Calu3 (cell line): ENCODE results near the gene SLC2A1. TPM values are rescaled to one million over a fixed set of nuclear protein-coding genes. Genes with fewer than 3 reads are reported as not detected.

Experiments used
- BruUV-seq: library from RNA; stranded (reverse); fragments of 400-500 nt; replicated peaks from 2 replicates; lab custom pipeline; 2021; lab: Mats Ljungman, UMichigan
- CTCF ChIA-PET: fragments of 300-600 bp; sonication (Branson Sonifier 250); formaldehyde crosslinking; loops from one replicate; lab custom pipeline; 2022; ENCODE audit warnings: antibody characterized with exemption; lab: Charles Lee
- DNase-seq: peaks from one replicate; pipeline ENCODE4 v3.0.0; 2022
- H3K27ac Mint-ChIP-seq: one replicate; pipeline ENCODE4 v1.8.0; 2022; ENCODE audit warnings: mixed read lengths; ENCODE audit not compliant: unreplicated experiment
- H3K27me3 Mint-ChIP-seq: one replicate; pipeline ENCODE4 v1.8.0; 2022; ENCODE audit warnings: mixed read lengths; ENCODE audit not compliant: unreplicated experiment
- H3K36me3 Mint-ChIP-seq: one replicate; pipeline ENCODE4 v1.8.0; 2022; ENCODE audit warnings: mild to moderate bottlenecking, moderate library complexity, mixed read lengths; ENCODE audit not compliant: insufficient read depth, unreplicated experiment
- H3K4me1 Mint-ChIP-seq: one replicate; pipeline ENCODE4 v1.8.0; 2022; ENCODE audit warnings: mild to moderate bottlenecking, low read depth, mixed read lengths; ENCODE audit not compliant: unreplicated experiment
- H3K4me3 Mint-ChIP-seq: one replicate; pipeline ENCODE4 v1.8.0; 2022; ENCODE audit warnings: mild to moderate bottlenecking, low read depth, moderate library complexity, mixed read lengths; ENCODE audit not compliant: unreplicated experiment
- H3K9me3 Mint-ChIP-seq: one replicate; pipeline ENCODE4 v1.8.0; 2022; ENCODE audit warnings: low read depth, mixed read lengths; ENCODE audit not compliant: unreplicated experiment
- intact Hi-C: fragments of 100-400 bp; cut with micrococcal nuclease; formaldehyde crosslinking; loops from one replicate; pipeline ENCODE4 v1.10.0; 2022; ENCODE audit not compliant: unreplicated experiment
- total RNA-seq: library from RNA; stranded (reverse); gene quantifications from 2 replicates; pipeline ENCODE4 v1.2.3, GENCODE V29; 2022
- TF ChIP-seq, protein P1 (sequence below): fragments of 200-600 bp; IDR thresholded peaks from one replicate; pipeline ENCODE4 v1.8.0; 2022; ENCODE audit warnings: antibody characterized with exemption; ENCODE audit not compliant: unreplicated experiment

Gene SLC2A1
- total RNA-seq, 1 experiment from 2014 or later: 183 TPM

DNA sequence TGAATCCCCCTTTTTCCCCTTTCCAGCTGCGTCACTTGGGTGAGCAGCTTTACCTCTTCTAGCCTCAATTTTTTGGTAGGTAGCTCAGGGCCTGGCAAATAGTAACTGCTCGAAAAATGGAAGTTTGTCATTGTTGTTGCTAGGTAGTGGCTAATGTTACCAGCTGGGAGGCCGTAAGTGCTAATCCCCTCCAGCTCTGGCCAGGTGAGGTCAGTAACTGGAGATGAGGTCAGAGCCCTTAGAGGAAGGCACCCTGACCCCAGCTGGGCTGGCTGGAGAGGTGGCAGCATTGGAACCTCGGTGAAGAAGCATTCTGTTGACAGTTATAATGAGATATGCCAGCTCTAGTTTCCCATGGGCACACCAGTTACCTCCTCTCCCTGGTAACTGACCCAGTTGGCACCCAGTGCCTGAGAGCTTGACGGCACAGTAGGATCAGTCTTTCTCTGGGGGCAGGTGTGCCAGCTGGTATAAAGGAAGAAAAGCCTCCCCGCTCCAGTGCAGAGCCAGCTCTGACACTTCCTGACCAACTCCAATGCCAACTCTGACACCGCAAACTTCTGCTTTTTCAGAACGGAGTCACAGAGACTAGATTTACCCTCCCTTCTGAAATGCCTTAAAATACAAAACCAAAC is 35.0 kb upstream of the SLC2A1 start:
- Mint-ChIP-seq H3K27me3 (no peaks in the 10 kb centered on the region), H3K9me3 (no peaks in the 10 kb centered on the region), H3K4me3 (no peak overlapping the region), H3K4me1 (no peaks in the 10 kb centered on the region), H3K36me3 (no peaks in the 10 kb centered on the region), H3K27ac (no peak overlapping the region)
- TF ChIP-seq, protein P1, sequence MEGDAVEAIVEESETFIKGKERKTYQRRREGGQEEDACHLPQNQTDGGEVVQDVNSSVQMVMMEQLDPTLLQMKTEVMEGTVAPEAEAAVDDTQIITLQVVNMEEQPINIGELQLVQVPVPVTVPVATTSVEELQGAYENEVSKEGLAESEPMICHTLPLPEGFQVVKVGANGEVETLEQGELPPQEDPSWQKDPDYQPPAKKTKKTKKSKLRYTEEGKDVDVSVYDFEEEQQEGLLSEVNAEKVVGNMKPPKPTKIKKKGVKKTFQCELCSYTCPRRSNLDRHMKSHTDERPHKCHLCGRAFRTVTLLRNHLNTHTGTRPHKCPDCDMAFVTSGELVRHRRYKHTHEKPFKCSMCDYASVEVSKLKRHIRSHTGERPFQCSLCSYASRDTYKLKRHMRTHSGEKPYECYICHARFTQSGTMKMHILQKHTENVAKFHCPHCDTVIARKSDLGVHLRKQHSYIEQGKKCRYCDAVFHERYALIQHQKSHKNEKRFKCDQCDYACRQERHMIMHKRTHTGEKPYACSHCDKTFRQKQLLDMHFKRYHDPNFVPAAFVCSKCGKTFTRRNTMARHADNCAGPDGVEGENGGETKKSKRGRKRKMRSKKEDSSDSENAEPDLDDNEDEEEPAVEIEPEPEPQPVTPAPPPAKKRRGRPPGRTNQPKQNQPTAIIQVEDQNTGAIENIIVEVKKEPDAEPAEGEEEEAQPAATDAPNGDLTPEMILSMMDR: no peak
- no TSS peak for BruUV-seq
- CTCF ChIA-PET: no interaction called here
- no peak for DNase-seq
- intact Hi-C loops: no loop called here

DNA sequence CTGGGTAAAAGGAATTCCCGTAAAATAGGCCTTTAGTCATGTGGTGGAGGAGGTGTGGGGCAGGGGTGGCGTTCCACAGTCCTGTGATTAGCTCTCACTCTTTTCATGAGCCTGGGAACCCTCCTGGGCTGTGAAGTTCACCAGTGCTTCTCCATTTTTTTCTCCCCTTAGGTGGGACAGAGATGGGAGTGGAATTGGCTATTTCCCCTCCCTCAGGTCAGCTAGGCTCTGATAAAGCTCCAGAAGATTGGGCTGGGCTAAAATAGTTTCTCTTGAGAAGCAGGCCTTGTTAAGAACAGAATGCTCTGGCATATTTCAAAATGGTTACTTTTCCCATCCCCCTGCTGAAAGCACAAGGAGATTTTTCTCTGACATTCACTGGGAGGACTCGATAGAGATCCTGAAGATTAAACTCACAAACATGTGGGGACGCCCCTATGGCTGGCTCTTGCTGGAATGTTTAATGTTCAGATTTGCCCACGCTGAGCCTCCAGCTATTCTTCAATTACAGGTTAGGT is 33.4 kb upstream of the SLC2A1 start:
- intact Hi-C loops: no loop called here
- Mint-ChIP-seq H3K27me3 (no peaks in the 10 kb centered on the region), H3K4me1 (no peaks in the 10 kb centered on the region), H3K36me3 (no peaks in the 10 kb centered on the region), H3K4me3 (no peak overlapping the region), H3K9me3 (no peaks in the 10 kb centered on the region), H3K27ac (no peak overlapping the region)
- no TSS peak for BruUV-seq
- CTCF ChIA-PET: no interaction called here
- TF ChIP-seq, protein P1: no peak
- DNase-seq: no peak

- no peak overlapping the region for H3K4me3 Mint-ChIP-seq
- CTCF ChIA-PET: no interaction called here
- no peak overlapping the region for H3K27ac Mint-ChIP-seq
- H3K4me1 Mint-ChIP-seq: no peaks in the 10 kb centered on the region
- intact Hi-C loops: no loop called here
- no peaks in the 10 kb centered on the region for H3K36me3 Mint-ChIP-seq
- H3K27me3 Mint-ChIP-seq: no peaks in the 10 kb centered on the region
- DNase-seq: no peak
- H3K9me3 Mint-ChIP-seq: no peaks in the 10 kb centered on the region
- TF ChIP-seq, protein P1: no peak
- no TSS peak for BruUV-seq
Observed at GRCh38 chr1:42990757-42991346, 32.2 kb upstream of the SLC2A1 start.

- Mint-ChIP-seq H3K4me1 (peaks cover 25% of the 10 kb centered on the region), H3K4me3 (no peak overlapping the region), H3K27ac (no peak overlapping the region), H3K9me3 (no peaks in the 10 kb centered on the region), H3K27me3 (no peaks in the 10 kb centered on the region), H3K36me3 (peaks cover 14% of the 10 kb centered on the region)
- intact Hi-C loops: no loop called here
- no TSS peak for BruUV-seq
- DNase-seq: no peak
- TF ChIP-seq, protein P1: no peak
- CTCF ChIA-PET: interaction anchor here (0.6 kb wide), 1 partner anchor 276 kb away, joined by 3 read pairs; no protein-coding TSS in a partner anchor
Observed at GRCh38 chr1:42983693-42984092, 25.0 kb upstream of the SLC2A1 start.
